Activated T-cell treated with anti-CD3 and anti-CD28 coated beads, Interleukin-2, amount 50 U/mL, for 72 hours (primary cell): ENCODE data around the gene PGRMC2. TPM values are rescaled to one million over a fixed set of nuclear protein-coding genes. Genes with fewer than 3 reads are reported as not detected.
A peak's percentile ranks its signal among the peaks of the same experiment; 100 is the strongest.

Experiments used
- ATAC-seq, 2 donors: fragments of 150-1000 bp; cut with Tn5 transposase; replicated peaks in 1 of 2; 2 replicates each; pipeline ENCODE4 v1.10.0; 2021; ENCODE audit warnings: moderate library complexity in 2 of 2, mild to moderate bottlenecking in 1 of 2
- DNase-seq, 2 donors: peaks; one replicate each; pipeline ENCODE4 v3.0.0; 2021 to 2022; ENCODE audit warnings: mixed read lengths in 1 of 2
- H3K27ac Mint-ChIP-seq: one replicate; pipeline ENCODE4 v1.8.0; 2022; ENCODE audit warnings: mild to moderate bottlenecking, moderate library complexity, mixed read lengths
- H3K27me3 Mint-ChIP-seq: one replicate; pipeline ENCODE4 v1.8.0; 2022; ENCODE audit warnings: low read depth, mixed read lengths
- H3K36me3 Mint-ChIP-seq, 2 donors: one replicate each; pipeline ENCODE4 v1.8.0; 2022; ENCODE audit warnings: mixed read lengths in 2 of 2, mild to moderate bottlenecking in 1 of 2; ENCODE audit not compliant: insufficient read depth in 2 of 2
- H3K4me1 Mint-ChIP-seq: one replicate; pipeline ENCODE4 v1.8.0; 2022; ENCODE audit warnings: low read depth, mixed read lengths
- H3K4me3 Mint-ChIP-seq, 2 donors: one replicate each; pipeline ENCODE4 v1.8.0; 2022; ENCODE audit warnings: mild to moderate bottlenecking in 2 of 2, mixed read lengths in 2 of 2, moderate library complexity in 2 of 2
- H3K9me3 Mint-ChIP-seq, 2 donors: one replicate each; pipeline ENCODE4 v1.8.0; 2022; ENCODE audit warnings: mixed read lengths in 2 of 2
- total RNA-seq, 2 donors: library from RNA; stranded (reverse); gene quantifications; one replicate each; pipeline ENCODE4 v1.2.3, GENCODE V29; 2022

The PGRMC2 gene
- total RNA-seq, 2 donors from 2014 or later, result 37.0 to 41.0 TPM

GRCh38 chr4:128311659-128312403 is 24.2 kb upstream of the PGRMC2 start:
- no peaks in the 10 kb centered on the region for H3K27me3 Mint-ChIP-seq
- H3K36me3 Mint-ChIP-seq, result no peaks in the 10 kb centered on the region
- H3K9me3 Mint-ChIP-seq, result no peaks in the 10 kb centered on the region
- no peaks in the 10 kb centered on the region for H3K4me1 Mint-ChIP-seq
- ATAC-seq (no peak), DNase-seq (no peak)
- H3K27ac Mint-ChIP-seq, result no peak overlapping the region
- H3K4me3 Mint-ChIP-seq, result no peak overlapping the region

- Mint-ChIP-seq H3K27ac (no peak overlapping the region), H3K27me3 (no peaks in the 10 kb centered on the region), H3K9me3 (no peaks in the 10 kb centered on the region), H3K4me1 (no peaks in the 10 kb centered on the region), H3K4me3 (no peak overlapping the region), H3K36me3 (no peaks in the 10 kb centered on the region)
- ATAC-seq (no peak), DNase-seq (no peak)
Measured at GRCh38 chr4:128310266-128310697, 22.7 kb upstream of the PGRMC2 start.

GRCh38 chr4:128309585-128309984 is 22.0 kb upstream of the PGRMC2 start:
- H3K27me3 Mint-ChIP-seq, result no peaks in the 10 kb centered on the region
- DNase-seq (no peak), ATAC-seq (no peak)
- no peak overlapping the region for H3K4me3 Mint-ChIP-seq
- no peaks in the 10 kb centered on the region for H3K9me3 Mint-ChIP-seq
- H3K36me3 Mint-ChIP-seq, result no peaks in the 10 kb centered on the region
- no peaks in the 10 kb centered on the region for H3K4me1 Mint-ChIP-seq
- H3K27ac Mint-ChIP-seq, result peak overlapping the region; percentile 26

GRCh38 chr4:128308986-128309385 is 21.4 kb upstream of the PGRMC2 start:
- H3K27me3 Mint-ChIP-seq, result no peaks in the 10 kb centered on the region
- no peaks in the 10 kb centered on the region for H3K36me3 Mint-ChIP-seq
- no peaks in the 10 kb centered on the region for H3K4me1 Mint-ChIP-seq
- H3K4me3 Mint-ChIP-seq, result no peak overlapping the region
- DNase-seq (no peak), ATAC-seq (no peak)
- H3K27ac Mint-ChIP-seq, result no peak overlapping the region
- no peaks in the 10 kb centered on the region for H3K9me3 Mint-ChIP-seq

- H3K27ac Mint-ChIP-seq, result no peak overlapping the region
- no peaks in the 10 kb centered on the region for H3K36me3 Mint-ChIP-seq
- no peak overlapping the region for H3K4me3 Mint-ChIP-seq
- DNase-seq, result no peak
- no peaks in the 10 kb centered on the region for H3K27me3 Mint-ChIP-seq
- no peak for ATAC-seq
- H3K9me3 Mint-ChIP-seq, result no peaks in the 10 kb centered on the region
- H3K4me1 Mint-ChIP-seq, result no peaks in the 10 kb centered on the region
Measured at GRCh38 chr4:128307123-128307571, 19.5 kb upstream of the PGRMC2 start.

- peaks cover 0 to 2% of the 10 kb centered on the region in 2 donors for H3K36me3 Mint-ChIP-seq
- ATAC-seq (no peak), DNase-seq (no peak)
- H3K27me3 Mint-ChIP-seq, result no peaks in the 10 kb centered on the region
- no peaks in the 10 kb centered on the region for H3K9me3 Mint-ChIP-seq
- no peak overlapping the region for H3K4me3 Mint-ChIP-seq
- no peak overlapping the region for H3K27ac Mint-ChIP-seq
- H3K4me1 Mint-ChIP-seq, result no peaks in the 10 kb centered on the region
Measured at GRCh38 chr4:128305942-128306341, 18.3 kb upstream of the PGRMC2 start.

GRCh38 chr4:128303986-128304385 is 16.4 kb upstream of the PGRMC2 start:
- no peak overlapping the region for H3K4me3 Mint-ChIP-seq
- H3K9me3 Mint-ChIP-seq, result no peaks in the 10 kb centered on the region
- no peak for ATAC-seq
- peaks cover 0 to 3% of the 10 kb centered on the region in 2 donors for H3K36me3 Mint-ChIP-seq
- no peak overlapping the region for H3K27ac Mint-ChIP-seq
- H3K27me3 Mint-ChIP-seq, result no peaks in the 10 kb centered on the region
- DNase-seq, result no peak
- H3K4me1 Mint-ChIP-seq, result no peaks in the 10 kb centered on the region

GRCh38 chr4:128303405-128303785 is 15.8 kb upstream of the PGRMC2 start:
- Mint-ChIP-seq H3K36me3 (peaks cover 0 to 3% of the 10 kb centered on the region in 2 donors), H3K4me1 (no peaks in the 10 kb centered on the region), H3K27ac (no peak overlapping the region), H3K27me3 (no peaks in the 10 kb centered on the region), H3K9me3 (no peaks in the 10 kb centered on the region), H3K4me3 (no peak overlapping the region)
- DNase-seq, result no peak
- ATAC-seq, result no peak

- Mint-ChIP-seq H3K27me3 (no peaks in the 10 kb centered on the region), H3K4me3 (no peak overlapping the region), H3K27ac (no peak overlapping the region), H3K9me3 (no peaks in the 10 kb centered on the region), H3K4me1 (no peaks in the 10 kb centered on the region), H3K36me3 (peaks cover 0 to 3% of the 10 kb centered on the region in 2 donors)
- DNase-seq, result no peak
- ATAC-seq, result no peak
Measured at GRCh38 chr4:128301979-128302378, 14.4 kb upstream of the PGRMC2 start.

- no peak overlapping the region for H3K27ac Mint-ChIP-seq
- H3K27me3 Mint-ChIP-seq, result no peaks in the 10 kb centered on the region
- no peak overlapping the region for H3K4me3 Mint-ChIP-seq
- DNase-seq (no peak), ATAC-seq (no peak)
- H3K9me3 Mint-ChIP-seq, result no peaks in the 10 kb centered on the region
- no peaks in the 10 kb centered on the region for H3K4me1 Mint-ChIP-seq
- peaks cover 0 to 3% of the 10 kb centered on the region in 2 donors for H3K36me3 Mint-ChIP-seq
Measured at GRCh38 chr4:128299848-128300247, 12.2 kb upstream of the PGRMC2 start.

- ATAC-seq (no peak), DNase-seq (no peak)
- no peaks in the 10 kb centered on the region for H3K27me3 Mint-ChIP-seq
- H3K36me3 Mint-ChIP-seq, result peaks cover 0 to 3% of the 10 kb centered on the region in 2 donors
- H3K9me3 Mint-ChIP-seq, result no peaks in the 10 kb centered on the region
- H3K27ac Mint-ChIP-seq, result no peak overlapping the region
- no peaks in the 10 kb centered on the region for H3K4me1 Mint-ChIP-seq
- H3K4me3 Mint-ChIP-seq, result no peak overlapping the region
Measured at GRCh38 chr4:128298852-128299251, 11.2 kb upstream of the PGRMC2 start.

- H3K9me3 Mint-ChIP-seq, result no peaks in the 10 kb centered on the region
- no peak for ATAC-seq
- H3K27ac Mint-ChIP-seq, result no peak overlapping the region
- DNase-seq, result no peak
- no peak overlapping the region for H3K4me3 Mint-ChIP-seq
- no peaks in the 10 kb centered on the region for H3K4me1 Mint-ChIP-seq
- no peaks in the 10 kb centered on the region for H3K27me3 Mint-ChIP-seq
- peaks cover 0 to 3% of the 10 kb centered on the region in 2 donors for H3K36me3 Mint-ChIP-seq
Measured at GRCh38 chr4:128298146-128298758, 10.6 kb upstream of the PGRMC2 start.

GRCh38 chr4:128295255-128295654 is 7.6 kb upstream of the PGRMC2 start:
- H3K9me3 Mint-ChIP-seq, result no peaks in the 10 kb centered on the region
- H3K4me1 Mint-ChIP-seq, result no peaks in the 10 kb centered on the region
- H3K4me3 Mint-ChIP-seq, result no peak overlapping the region
- H3K27ac Mint-ChIP-seq, result no peak overlapping the region
- no peak for ATAC-seq
- no peaks in the 10 kb centered on the region for H3K36me3 Mint-ChIP-seq
- DNase-seq, result no peak
- H3K27me3 Mint-ChIP-seq, result no peaks in the 10 kb centered on the region

- ATAC-seq (no peak), DNase-seq (no peak)
- Mint-ChIP-seq H3K36me3 (no peaks in the 10 kb centered on the region), H3K27ac (no peak overlapping the region), H3K4me1 (peaks cover under 1% of the 10 kb centered on the region), H3K27me3 (no peaks in the 10 kb centered on the region), H3K4me3 (no peak overlapping the region), H3K9me3 (no peaks in the 10 kb centered on the region)
Measured at GRCh38 chr4:128294464-128294863, 6.9 kb upstream of the PGRMC2 start.
